BLaER1 treated with 17β-estradiol and CSF1 and Interleukin-3, amounts not matched to agents 10 nM and 100 nM (cell line): ENCODE results near the gene MCC.

Experiments used
- H3K27ac ChIP-seq, 11 experiments: shearing (Covaris generic); formaldehyde crosslinking; 2 replicates each; pipeline ENCODE4 v1.8.1; 2022
- H3K27me3 ChIP-seq, 11 experiments: shearing (Covaris generic); formaldehyde crosslinking; 2 replicates each; pipeline ENCODE4 v1.8.1; 2022
- H3K36me3 ChIP-seq, 11 experiments: shearing (Covaris generic); formaldehyde crosslinking; 2 replicates each; pipeline ENCODE4 v1.8.1; 2022
- H3K4me1 ChIP-seq, 10 experiments: shearing (Covaris generic); formaldehyde crosslinking; 2 replicates each; pipeline ENCODE4 v1.8.1; 2022
- H3K4me2 ChIP-seq, 11 experiments: shearing (Covaris generic); formaldehyde crosslinking; 2 replicates each; pipeline ENCODE4 v1.8.1; 2022
- H3K4me3 ChIP-seq, 10 experiments: shearing (Covaris generic); formaldehyde crosslinking; 2 replicates each; pipeline ENCODE4 v1.8.1; 2022
- H3K9ac ChIP-seq, 11 experiments: shearing (Covaris generic); formaldehyde crosslinking; 2 replicates each; pipeline ENCODE4 v1.8.1; 2022
- H3K9me3 ChIP-seq, 11 experiments: shearing (Covaris generic); formaldehyde crosslinking; replicated peaks in 1 of 11; 2 replicates each; pipeline ENCODE4 v1.8.1; 2022
- H4K20me1 ChIP-seq, 11 experiments: shearing (Covaris generic); formaldehyde crosslinking; 2 replicates each; pipeline ENCODE4 v1.8.1; 2022
- Cebpa-rat ChIP-seq, 11 experiments: shearing (Covaris generic); IDR thresholded peaks; 2 replicates each; pipeline ENCODE4 v1.8.1; 2022

The MCC gene

GRCh38 chr5:113176734-113177133 lies 311.5 kb downstream of the MCC start:
- no peak overlapping the region for H3K4me3 ChIP-seq
- no peak for TF ChIP-seq Cebpa-rat (IDR thresholded peaks at IDR 0.05)
- no peak overlapping the region for H3K27ac ChIP-seq
- H4K20me1 ChIP-seq: no peaks in the 10 kb centered on the region
- no peak overlapping the region for H3K4me2 ChIP-seq
- peaks cover 0 to 8% (median 2%) of the 10 kb centered on the region in 10 experiments; a peak in 9 of 20 replicates for H3K4me1 ChIP-seq
- H3K36me3 ChIP-seq: no peaks in the 10 kb centered on the region
- H3K9me3 ChIP-seq: no peaks in the 10 kb centered on the region
- H3K27me3 ChIP-seq: no peaks in the 10 kb centered on the region
- H3K9ac ChIP-seq: no peak overlapping the region

GRCh38 chr5:113176196-113176595 lies 312.1 kb downstream of the MCC start:
- Histone ChIP-seq H4K20me1 (no peaks in the 10 kb centered on the region), H3K36me3 (no peaks in the 10 kb centered on the region), H3K4me1 (peaks cover 0 to 2% (median 0%) of the 10 kb centered on the region in 10 experiments; a peak in 5 of 20 replicates), H3K27me3 (no peaks in the 10 kb centered on the region), H3K4me2 (no peak overlapping the region), H3K4me3 (no peak overlapping the region), H3K9me3 (no peaks in the 10 kb centered on the region), H3K27ac (no peak overlapping the region), H3K9ac (no peak overlapping the region)
- no peak for TF ChIP-seq Cebpa-rat (IDR thresholded peaks at IDR 0.05)

GRCh38 chr5:113172231-113172826 lies 315.9 kb downstream of the MCC start:
- TF ChIP-seq Cebpa-rat (IDR thresholded peaks at IDR 0.05): no peak
- H3K27ac ChIP-seq: no peak overlapping the region
- no peaks in the 10 kb centered on the region for H3K9me3 ChIP-seq
- no peaks in the 10 kb centered on the region for H3K4me1 ChIP-seq
- H4K20me1 ChIP-seq: no peaks in the 10 kb centered on the region
- no peaks in the 10 kb centered on the region for H3K27me3 ChIP-seq
- no peak overlapping the region for H3K9ac ChIP-seq
- H3K36me3 ChIP-seq: no peaks in the 10 kb centered on the region
- H3K4me3 ChIP-seq: no peak overlapping the region
- H3K4me2 ChIP-seq: no peak overlapping the region

GRCh38 chr5:113171520-113171919 lies 316.7 kb downstream of the MCC start:
- no peaks in the 10 kb centered on the region for H3K9me3 ChIP-seq
- no peaks in the 10 kb centered on the region for H3K4me1 ChIP-seq
- no peak overlapping the region for H3K27ac ChIP-seq
- H4K20me1 ChIP-seq: no peaks in the 10 kb centered on the region
- no peaks in the 10 kb centered on the region for H3K27me3 ChIP-seq
- no peak for TF ChIP-seq Cebpa-rat (IDR thresholded peaks at IDR 0.05)
- no peak overlapping the region for H3K4me3 ChIP-seq
- H3K36me3 ChIP-seq: no peaks in the 10 kb centered on the region
- no peak overlapping the region for H3K9ac ChIP-seq
- no peak overlapping the region for H3K4me2 ChIP-seq

- Histone ChIP-seq H3K9ac (no peak overlapping the region), H3K9me3 (no peaks in the 10 kb centered on the region), H3K4me1 (no peaks in the 10 kb centered on the region), H3K27ac (no peak overlapping the region), H3K27me3 (no peaks in the 10 kb centered on the region), H4K20me1 (no peaks in the 10 kb centered on the region), H3K4me2 (no peak overlapping the region), H3K4me3 (no peak overlapping the region), H3K36me3 (no peaks in the 10 kb centered on the region)
- no peak for TF ChIP-seq Cebpa-rat (IDR thresholded peaks at IDR 0.05)
These were observed 317.5 kb downstream of the MCC start for GRCh38 chr5:113170707-113171106.

GRCh38 chr5:113169720-113170119 lies 318.5 kb downstream of the MCC start:
- Histone ChIP-seq H3K27ac (no peak overlapping the region), H3K4me1 (no peaks in the 10 kb centered on the region)

GRCh38 chr5:113167985-113168384 lies 320.3 kb downstream of the MCC start:
- H3K4me3 ChIP-seq: no peak overlapping the region
- H3K9me3 ChIP-seq: no peaks in the 10 kb centered on the region
- no peaks in the 10 kb centered on the region for H4K20me1 ChIP-seq
- H3K4me1 ChIP-seq: no peaks in the 10 kb centered on the region
- H3K4me2 ChIP-seq: no peak overlapping the region
- H3K27me3 ChIP-seq: no peaks in the 10 kb centered on the region
- no peaks in the 10 kb centered on the region for H3K36me3 ChIP-seq
- TF ChIP-seq Cebpa-rat (IDR thresholded peaks at IDR 0.05): no peak
- H3K9ac ChIP-seq: no peak overlapping the region
- no peak overlapping the region for H3K27ac ChIP-seq

More at GRCh38 chr5:113169720-113170119, 318.5 kb downstream of the MCC start:
- H3K9me3 ChIP-seq: no peaks in the 10 kb centered on the region
- H3K36me3 ChIP-seq: no peaks in the 10 kb centered on the region
- no peaks in the 10 kb centered on the region for H4K20me1 ChIP-seq
- H3K9ac ChIP-seq: no peak overlapping the region
- H3K4me2 ChIP-seq: no peak overlapping the region
- no peak overlapping the region for H3K4me3 ChIP-seq
- TF ChIP-seq Cebpa-rat (IDR thresholded peaks at IDR 0.05): no peak
- no peaks in the 10 kb centered on the region for H3K27me3 ChIP-seq

GRCh38 chr5:113166852-113167366 lies 321.3 kb downstream of the MCC start:
- TF ChIP-seq Cebpa-rat (IDR thresholded peaks at IDR 0.05): no peak
- Histone ChIP-seq H3K9me3 (no peaks in the 10 kb centered on the region), H3K4me1 (no peaks in the 10 kb centered on the region), H3K36me3 (no peaks in the 10 kb centered on the region), H3K9ac (no peak overlapping the region), H3K27me3 (no peaks in the 10 kb centered on the region), H4K20me1 (no peaks in the 10 kb centered on the region), H3K4me2 (no peak overlapping the region), H3K27ac (no peak overlapping the region), H3K4me3 (no peak overlapping the region)

- no peak overlapping the region for H3K27ac ChIP-seq
- no peak overlapping the region for H3K4me3 ChIP-seq
- H3K36me3 ChIP-seq: no peaks in the 10 kb centered on the region
- H4K20me1 ChIP-seq: no peaks in the 10 kb centered on the region
- H3K4me1 ChIP-seq: no peaks in the 10 kb centered on the region
- no peak for TF ChIP-seq Cebpa-rat (IDR thresholded peaks at IDR 0.05)
- H3K27me3 ChIP-seq: no peaks in the 10 kb centered on the region
- no peak overlapping the region for H3K9ac ChIP-seq
- H3K9me3 ChIP-seq: no peaks in the 10 kb centered on the region
- no peak overlapping the region for H3K4me2 ChIP-seq
These were observed 322.0 kb downstream of the MCC start for GRCh38 chr5:113166261-113166660.

- Histone ChIP-seq H3K36me3 (no peaks in the 10 kb centered on the region), H3K9ac (no peak overlapping the region), H4K20me1 (no peaks in the 10 kb centered on the region), H3K4me1 (no peaks in the 10 kb centered on the region), H3K4me2 (no peak overlapping the region), H3K9me3 (no peaks in the 10 kb centered on the region), H3K4me3 (no peak overlapping the region), H3K27ac (no peak overlapping the region), H3K27me3 (no peaks in the 10 kb centered on the region)
- no peak for TF ChIP-seq Cebpa-rat (IDR thresholded peaks at IDR 0.05)
These were observed 324.2 kb downstream of the MCC start for GRCh38 chr5:113164021-113164420.
